Fibroblast of the aortic adventitia (primary cell): ENCODE results near the gene AMFR. TPM values are rescaled to one million over a fixed set of nuclear protein-coding genes. Genes with fewer than 3 reads are reported as not detected.

Source experiments
- DNase-seq: peaks from one replicate; pipeline ENCODE4 v3.0.0-alpha.2; 2010; ENCODE audit warnings: low read depth
- H3K4me3 ChIP-seq: 2 replicates; pipeline ENCODE4 v1.5.1; 2011; ENCODE audit warnings: low read depth, mild to moderate bottlenecking, control low read depth, low read length, moderate library complexity
- total RNA-seq: library from RNA; depleted of rRNA; stranded (reverse); fragments of >200 nt; gene quantifications from 2 replicates; pipeline ENCODE4 v1.2.3, GENCODE V29; 2012; ENCODE audit warnings: low replicate concordance
- TF ChIP-seq, protein P1 (sequence below): IDR thresholded peaks from 2 replicates; pipeline ENCODE4 v1.5.1; 2011; ENCODE audit warnings: mild to moderate bottlenecking, low read length, control low read depth, inconsistent platforms; ENCODE audit not compliant: insufficient read depth

Gene AMFR
- total RNA-seq, 1 donor, result 133 TPM

DNA sequence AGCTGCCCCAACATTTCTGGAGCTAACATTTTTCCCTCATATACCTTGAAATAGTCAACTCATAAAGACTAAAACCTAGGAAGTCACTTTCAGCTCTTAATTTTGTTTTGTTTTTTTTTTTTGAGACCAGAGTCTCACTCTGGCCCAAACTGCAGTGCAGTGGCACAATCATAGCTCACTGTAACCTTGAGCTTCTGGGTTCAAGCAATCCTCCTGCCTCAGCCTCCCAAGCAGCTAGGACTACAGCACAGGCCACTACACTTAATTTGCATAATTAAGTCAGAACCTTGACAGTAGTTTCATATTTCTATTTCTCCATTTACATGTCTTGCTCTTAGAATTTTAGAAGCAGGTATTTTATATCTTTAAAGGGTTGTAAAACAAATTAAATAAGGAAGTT is 4.7 kb downstream of the AMFR start:
- TF ChIP-seq, protein P1, sequence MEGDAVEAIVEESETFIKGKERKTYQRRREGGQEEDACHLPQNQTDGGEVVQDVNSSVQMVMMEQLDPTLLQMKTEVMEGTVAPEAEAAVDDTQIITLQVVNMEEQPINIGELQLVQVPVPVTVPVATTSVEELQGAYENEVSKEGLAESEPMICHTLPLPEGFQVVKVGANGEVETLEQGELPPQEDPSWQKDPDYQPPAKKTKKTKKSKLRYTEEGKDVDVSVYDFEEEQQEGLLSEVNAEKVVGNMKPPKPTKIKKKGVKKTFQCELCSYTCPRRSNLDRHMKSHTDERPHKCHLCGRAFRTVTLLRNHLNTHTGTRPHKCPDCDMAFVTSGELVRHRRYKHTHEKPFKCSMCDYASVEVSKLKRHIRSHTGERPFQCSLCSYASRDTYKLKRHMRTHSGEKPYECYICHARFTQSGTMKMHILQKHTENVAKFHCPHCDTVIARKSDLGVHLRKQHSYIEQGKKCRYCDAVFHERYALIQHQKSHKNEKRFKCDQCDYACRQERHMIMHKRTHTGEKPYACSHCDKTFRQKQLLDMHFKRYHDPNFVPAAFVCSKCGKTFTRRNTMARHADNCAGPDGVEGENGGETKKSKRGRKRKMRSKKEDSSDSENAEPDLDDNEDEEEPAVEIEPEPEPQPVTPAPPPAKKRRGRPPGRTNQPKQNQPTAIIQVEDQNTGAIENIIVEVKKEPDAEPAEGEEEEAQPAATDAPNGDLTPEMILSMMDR, result no peak
- no peak overlapping the region for H3K4me3 ChIP-seq
- no peak for DNase-seq

GRCh38 chr16:56419740-56420548 is 5.4 kb downstream of the AMFR start:
- no peak overlapping the region for H3K4me3 ChIP-seq
- TF ChIP-seq, protein P1, result no peak
- no peak for DNase-seq

- no peak overlapping the region for H3K4me3 ChIP-seq
- TF ChIP-seq, protein P1, result no peak
- no peak for DNase-seq
These were observed 8.2 kb downstream of the AMFR start for GRCh38 chr16:56417138-56417537.

GRCh38 chr16:56415875-56416274 is 9.5 kb downstream of the AMFR start:
- TF ChIP-seq, protein P1, result no peak
- H3K4me3 ChIP-seq, result no peak overlapping the region
- DNase-seq, result no peak

GRCh38 chr16:56414366-56414765 is 11.0 kb downstream of the AMFR start:
- no peak for DNase-seq
- no peak overlapping the region for H3K4me3 ChIP-seq
- TF ChIP-seq, protein P1, result no peak

GRCh38 chr16:56413381-56413780 is 12.0 kb downstream of the AMFR start:
- DNase-seq, result no peak
- H3K4me3 ChIP-seq, result no peak overlapping the region
- TF ChIP-seq, protein P1, result no peak
